GM21737 (cell line): ENCODE data around the gene TIMM23B.
"Not testable (repeated sequence)": the region's sequence is repeated elsewhere in the genome, so short reads cannot be mapped to it uniquely, and the experiment has no call there.

ENCODE experiments used
- ATAC-seq: cut with Tn5 transposase; IDR thresholded peaks from one replicate; pipeline ENCODE4 v1.9.1; 2021; ENCODE audit warnings: mild to moderate bottlenecking, moderate library complexity; ENCODE audit not compliant: unreplicated experiment

TIMM23B gene

GRCh38 chr10:49972094-49972493 is 30.2 kb downstream of the TIMM23B start:
- not testable (repeated sequence) for ATAC-seq

DNA sequence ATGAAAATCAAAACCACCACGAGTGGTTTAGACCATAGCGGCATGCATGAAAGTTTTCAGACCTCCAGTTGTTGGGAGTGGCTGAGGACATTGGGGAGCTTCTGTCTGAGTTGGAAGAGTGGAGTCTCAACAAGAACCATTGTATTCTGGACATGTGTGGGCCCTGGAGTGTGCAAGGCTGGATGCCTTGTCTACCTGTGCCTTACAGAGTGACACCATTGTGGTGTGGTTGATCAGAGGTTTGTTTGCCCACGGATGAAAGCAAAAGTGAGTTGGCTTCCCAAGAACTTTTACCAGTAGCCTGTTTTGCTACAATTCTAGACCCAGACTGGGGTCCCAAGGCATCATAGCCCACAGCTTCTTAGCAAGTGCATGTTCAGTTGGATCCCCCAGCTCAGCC is 35.9 kb downstream of the TIMM23B start:
- ATAC-seq, result not testable (repeated sequence)

DNA sequence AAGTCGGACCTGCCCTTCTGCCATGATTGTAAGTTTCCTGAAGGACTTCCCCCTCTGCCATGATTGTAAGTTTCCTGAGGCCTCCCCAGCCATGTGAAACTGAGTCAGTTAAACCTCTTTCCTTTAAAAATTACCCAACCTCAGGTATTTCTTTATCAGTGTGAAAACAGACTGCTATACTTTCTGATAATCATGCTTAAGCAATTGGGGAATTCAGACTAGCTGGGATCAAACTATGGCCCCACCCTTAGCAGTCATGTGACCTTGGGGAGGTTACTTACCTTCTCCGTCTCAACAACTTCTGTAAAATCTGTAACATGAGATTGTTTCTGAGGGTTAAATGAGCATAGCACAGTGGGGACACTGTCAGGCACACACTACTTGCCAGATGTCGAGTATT is 45.4 kb downstream of the TIMM23B start:
- not testable (repeated sequence) for ATAC-seq

- ATAC-seq, result not testable (repeated sequence)
Observed at GRCh38 chr10:49988376-49988775, 46.5 kb downstream of the TIMM23B start, which contains the start of gene AGAP6. Gene AGAP6, plus strand, starts transcription at chr10:49988406. Its CDS starts 310 bp downstream, at chr10:49988716.

- not testable (repeated sequence) for ATAC-seq
Observed at GRCh38 chr10:49995321-49995720, 53.5 kb downstream of the TIMM23B start.

DNA sequence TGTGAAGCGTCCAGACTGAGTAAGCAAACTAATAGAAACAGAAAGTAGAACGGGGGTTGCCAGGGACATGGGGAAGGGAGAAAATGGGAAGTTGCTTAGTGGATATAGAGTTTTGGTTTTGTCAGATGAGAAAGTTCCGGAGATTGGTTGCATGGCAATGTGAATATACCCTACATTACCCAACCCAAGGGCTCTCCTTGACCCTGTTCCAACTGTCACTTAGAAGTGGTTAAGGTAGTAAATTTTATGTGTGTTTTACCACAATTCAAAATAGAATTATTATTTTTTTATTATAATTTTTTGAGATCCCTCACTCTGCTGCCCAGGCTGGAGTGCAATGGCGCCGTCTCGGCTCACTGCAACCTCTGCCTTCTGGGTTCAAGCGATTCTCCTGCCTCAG is 72.2 kb downstream of the TIMM23B start:
- ATAC-seq, result not testable (repeated sequence)

- ATAC-seq, result not testable (repeated sequence)
Observed at GRCh38 chr10:50015596-50016220, 73.9 kb downstream of the TIMM23B start.

GRCh38 chr10:50016926-50017325 is 75.1 kb downstream of the TIMM23B start:
- not testable (repeated sequence) for ATAC-seq

- not testable (repeated sequence) for ATAC-seq
Observed at GRCh38 chr10:50017646-50018045, 75.8 kb downstream of the TIMM23B start.

DNA sequence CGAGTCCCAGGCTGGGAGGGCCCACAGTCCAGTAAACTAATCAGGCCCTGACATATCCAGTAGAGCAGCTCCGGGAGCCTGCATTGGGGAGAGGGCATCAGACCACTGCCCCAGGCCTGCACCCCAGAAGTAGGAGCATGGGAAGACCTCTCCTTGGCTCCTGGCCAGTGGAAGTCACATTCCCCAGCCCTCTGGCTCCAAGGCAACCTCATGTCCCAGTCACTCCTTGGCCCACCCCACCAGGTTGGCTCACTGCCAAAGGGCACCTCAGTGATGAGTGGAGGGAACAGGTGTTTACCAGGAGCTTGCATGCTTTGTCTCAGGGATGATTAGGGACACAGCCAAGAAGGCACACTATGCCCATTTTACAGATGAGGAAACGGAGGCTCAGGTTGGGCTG is 77.4 kb downstream of the TIMM23B start:
- ATAC-seq, result not testable (repeated sequence)

DNA sequence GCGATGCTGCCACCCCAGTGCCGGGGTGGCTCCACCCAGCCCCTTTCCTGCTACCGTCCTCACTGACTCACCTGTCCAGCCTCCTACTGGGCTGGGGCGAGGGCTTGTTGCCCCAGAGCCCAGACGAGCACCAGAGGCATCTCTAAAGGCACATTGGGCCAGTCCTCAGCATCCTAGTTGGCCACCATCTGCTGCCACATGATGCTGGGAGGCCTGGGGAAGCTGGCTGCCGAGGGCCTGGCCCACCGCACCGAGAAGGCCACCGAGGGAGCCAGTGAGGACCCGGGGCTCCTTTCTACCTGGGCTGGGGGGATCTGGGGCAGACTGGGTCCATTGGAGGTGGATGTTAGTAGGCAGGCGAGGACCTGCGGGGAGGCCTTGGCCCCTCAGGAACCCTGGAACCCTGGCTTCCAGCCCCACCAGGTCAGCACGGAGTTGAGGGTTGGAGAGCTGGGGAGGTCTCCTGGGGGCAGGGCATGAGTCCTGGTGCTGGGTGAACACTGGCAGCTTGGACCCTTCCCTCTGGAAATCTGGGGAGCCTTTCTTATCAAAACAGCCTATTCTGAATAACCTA is 78.7 kb downstream of the TIMM23B start:
- ATAC-seq, result not testable (repeated sequence)

- no peak for ATAC-seq
Observed at GRCh38 chr10:50021646-50022045, 79.8 kb downstream of the TIMM23B start.
